T-helper 17 cell (primary cell): ENCODE results near the gene C21orf58. TPM values are rescaled to one million over a fixed set of nuclear protein-coding genes. Genes with fewer than 3 reads are reported as not detected.
"Not testable (repeated sequence)": the region's sequence is repeated elsewhere in the genome, so short reads cannot be mapped to it uniquely, and the experiment has no call there.

ENCODE experiments used
- ATAC-seq: fragments of 150-1000 bp; cut with Tn5 transposase; 2 replicates; pipeline ENCODE4 v1.10.0; 2021; ENCODE audit warnings: mild to moderate bottlenecking, moderate library complexity
- DNase-seq, 3 donors: peaks; one replicate each; pipeline versions ENCODE4 v3.0.0 to v3.0.0-alpha.2; 2020 to 2021
- H3K9me3 ChIP-seq: one replicate; pipeline ENCODE4 v1.7.0; 2013; ENCODE audit warnings: low read length, mild to moderate bottlenecking; ENCODE audit not compliant: control insufficient read depth, poor library complexity, severe bottlenecking
- H3K27ac Mint-ChIP-seq: one replicate; pipeline ENCODE4 v1.8.0; 2022; ENCODE audit warnings: mild to moderate bottlenecking, moderate library complexity, mixed read lengths
- H3K27me3 Mint-ChIP-seq: one replicate; pipeline ENCODE4 v1.8.0; 2022; ENCODE audit warnings: mixed read lengths
- H3K36me3 Mint-ChIP-seq: one replicate; pipeline ENCODE4 v1.8.0; 2022; ENCODE audit warnings: low read depth, mixed read lengths
- H3K4me1 Mint-ChIP-seq: one replicate; pipeline ENCODE4 v1.8.0; 2022; ENCODE audit warnings: mild to moderate bottlenecking, mixed read lengths
- H3K4me3 Mint-ChIP-seq: one replicate; pipeline ENCODE4 v1.8.0; 2022; ENCODE audit warnings: mild to moderate bottlenecking, moderate library complexity, mixed read lengths
- total RNA-seq, 4 donors: library from RNA in 2 of 4; stranded (reverse) in 2 of 4; gene quantifications; one replicate each; pipeline ENCODE4 v1.2.3 and lab custom pipeline; 2022 to 2026

Gene C21orf58
- total RNA-seq (1 to 10 TPM; 3.2 to 5.9 TPM), total RNA-seq (lab: John Stamatoyannopoulos, UW) (7.6 to 9.3 reads per million in 2 donors)

DNA sequence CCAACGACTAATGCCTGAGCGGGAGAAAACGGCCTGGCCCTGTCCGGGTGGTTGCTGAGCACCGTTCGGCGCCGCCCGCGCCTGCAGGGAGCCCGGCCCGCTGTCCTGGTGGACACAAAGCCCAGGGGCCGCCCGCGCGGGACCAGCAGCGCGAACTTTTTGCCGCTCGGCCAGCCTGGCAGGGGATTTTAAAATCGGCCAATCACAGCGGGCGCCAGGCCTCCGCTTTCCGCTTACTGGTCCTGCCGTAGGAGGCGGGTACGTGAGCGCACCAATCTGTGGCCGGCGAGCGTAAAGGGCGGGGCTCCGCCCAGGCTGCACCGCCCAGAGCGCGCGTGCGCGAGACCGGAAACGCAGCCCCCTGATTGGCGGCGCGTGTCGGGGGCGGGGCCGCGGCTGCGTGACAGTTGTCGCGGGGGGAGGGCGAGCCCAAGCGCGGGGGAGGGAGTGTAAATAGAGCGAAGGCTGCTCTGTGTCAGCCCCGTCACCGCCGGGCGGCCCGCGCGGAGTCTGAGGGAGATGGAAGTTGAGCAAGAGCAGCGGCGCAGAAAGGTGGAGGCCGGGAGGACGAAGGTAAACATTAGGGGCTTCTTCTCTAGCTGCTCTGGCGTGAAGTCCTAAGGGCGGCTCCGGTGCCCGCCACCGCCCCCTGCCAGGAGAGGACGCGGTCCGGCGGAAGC lies at the start of gene C21orf58, which contains the start of gene PCNT:
C21orf58 (minus strand) TSS at position 161 of the 680 bp plus-strand sequence. CDS start 1,132 bp downstream, outside the sequence.
PCNT (plus strand) TSS at position 447 of the 680 bp plus-strand sequence; CDS start at position 520, 73 bp downstream.
- peak; percentile 84 for ATAC-seq
- peak within 1 kb of the TSS; percentile 89 for H3K27ac Mint-ChIP-seq

GRCh38 chr21:46372947-46373346 lies 49.3 kb upstream of the C21orf58 start:
- H3K27ac Mint-ChIP-seq, H3K4me3 Mint-ChIP-seq, H3K27me3 Mint-ChIP-seq, H3K9me3 ChIP-seq, H3K36me3 Mint-ChIP-seq, DNase-seq, ATAC-seq: not testable (repeated sequence)
- H3K4me1 Mint-ChIP-seq = peaks cover 13% of the 10 kb centered on the region

More for the DNA sequence above, at the start of gene C21orf58, which contains the start of gene PCNT:
- no peaks in the 10 kb centered on the region for H3K27me3 Mint-ChIP-seq
- peaks cover 2% of the 10 kb centered on the region for H3K36me3 Mint-ChIP-seq
- DNase-seq = peak; percentile 97 to 99 (median 98)
- peaks cover 21% of the 10 kb centered on the region for H3K4me1 Mint-ChIP-seq
- H3K9me3 ChIP-seq = no peaks in the 10 kb centered on the region
- H3K4me3 Mint-ChIP-seq = peak within 1 kb of the TSS; percentile 98

DNA sequence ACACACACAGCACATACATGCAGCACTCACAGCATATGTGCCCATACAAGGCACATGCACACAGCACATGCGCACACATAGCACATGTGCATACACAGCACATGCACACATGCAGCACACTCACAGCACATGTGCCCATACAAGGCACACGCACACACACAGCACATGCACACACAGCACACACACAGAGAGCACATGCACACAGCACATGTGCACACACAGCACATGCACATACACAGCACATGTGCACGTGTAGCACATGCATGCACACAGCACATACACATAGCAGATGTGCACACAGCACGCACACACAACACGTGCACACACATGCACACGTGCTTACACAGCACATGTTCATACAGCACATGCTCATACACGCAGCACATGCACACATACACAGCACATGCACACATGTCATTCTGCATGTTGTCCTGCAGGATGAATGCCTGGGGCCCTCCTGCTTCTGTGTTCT lies 48.4 kb upstream of the C21orf58 start:
- H3K9me3 ChIP-seq = no peaks in the 10 kb centered on the region
- DNase-seq (no peak), ATAC-seq (no peak)
- Mint-ChIP-seq H3K4me3 (no peak overlapping the region), H3K27me3 (no peaks in the 10 kb centered on the region), H3K4me1 (peaks cover 10% of the 10 kb centered on the region), H3K27ac (no peak overlapping the region), H3K36me3 (no peaks in the 10 kb centered on the region)

- H3K27ac Mint-ChIP-seq = no peak overlapping the region
- H3K4me1 Mint-ChIP-seq = peaks cover 9% of the 10 kb centered on the region
- ATAC-seq (no peak), DNase-seq (no peak)
- no peaks in the 10 kb centered on the region for H3K36me3 Mint-ChIP-seq
- H3K9me3 ChIP-seq = no peaks in the 10 kb centered on the region
- no peaks in the 10 kb centered on the region for H3K27me3 Mint-ChIP-seq
- H3K4me3 Mint-ChIP-seq = no peak overlapping the region
Measured at GRCh38 chr21:46371204-46372013, 47.7 kb upstream of the C21orf58 start.

- Mint-ChIP-seq H3K27ac (peak overlapping the region; percentile 88), H3K36me3 (no peaks in the 10 kb centered on the region)
Measured at GRCh38 chr21:46369520-46370235, 46.0 kb upstream of the C21orf58 start.

GRCh38 chr21:46368533-46369285 lies 45.0 kb upstream of the C21orf58 start:
- Mint-ChIP-seq H3K27ac (peak overlapping the region; percentile 88), H3K36me3 (no peaks in the 10 kb centered on the region), H3K4me3 (peak overlapping the region; percentile 52), H3K4me1 (peaks cover 9% of the 10 kb centered on the region), H3K27me3 (no peaks in the 10 kb centered on the region)
- peak in 1 of 3 donors; percentile 10 for DNase-seq
- ATAC-seq = peak; percentile 90
- no peaks in the 10 kb centered on the region for H3K9me3 ChIP-seq

More at GRCh38 chr21:46369520-46370235, 46.0 kb upstream of the C21orf58 start:
- ATAC-seq = no peak
- Mint-ChIP-seq H3K4me1 (peaks cover 9% of the 10 kb centered on the region), H3K4me3 (no peak overlapping the region), H3K27me3 (no peaks in the 10 kb centered on the region)
- DNase-seq = no peak
- H3K9me3 ChIP-seq = no peaks in the 10 kb centered on the region

DNA sequence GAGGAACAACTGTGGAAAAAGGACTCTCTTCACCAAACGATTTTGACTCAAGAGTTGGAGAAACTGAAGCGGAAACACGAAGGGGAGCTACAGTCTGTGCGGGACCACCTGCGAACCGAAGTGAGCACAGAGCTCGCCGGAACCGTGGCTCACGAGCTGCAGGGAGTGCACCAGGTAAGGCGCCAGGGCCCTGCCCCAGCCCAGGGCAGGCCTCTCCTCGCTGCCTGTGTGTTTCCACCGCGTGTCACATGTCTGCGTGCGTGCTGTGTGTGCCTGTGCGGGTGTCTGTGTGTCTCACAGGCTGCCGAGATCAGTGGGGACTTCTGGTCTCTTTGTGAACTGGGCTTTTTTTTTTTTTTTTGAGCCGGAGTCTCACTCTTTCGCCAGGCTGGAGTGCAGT lies 43.3 kb upstream of the C21orf58 start:
- ATAC-seq (no peak), DNase-seq (no peak)
- Mint-ChIP-seq H3K36me3 (peaks cover 4% of the 10 kb centered on the region), H3K27ac (no peak overlapping the region), H3K27me3 (no peaks in the 10 kb centered on the region), H3K4me1 (peaks cover 20% of the 10 kb centered on the region), H3K4me3 (no peak overlapping the region)
- no peaks in the 10 kb centered on the region for H3K9me3 ChIP-seq

- Mint-ChIP-seq H3K27ac (no peak overlapping the region), H3K4me1 (peaks cover 25% of the 10 kb centered on the region), H3K27me3 (no peaks in the 10 kb centered on the region), H3K4me3 (no peak overlapping the region), H3K36me3 (peaks cover 4% of the 10 kb centered on the region)
- no peak for DNase-seq
- no peaks in the 10 kb centered on the region for H3K9me3 ChIP-seq
- no peak for ATAC-seq
Measured at GRCh38 chr21:46366561-46366960, 42.9 kb upstream of the C21orf58 start.

DNA sequence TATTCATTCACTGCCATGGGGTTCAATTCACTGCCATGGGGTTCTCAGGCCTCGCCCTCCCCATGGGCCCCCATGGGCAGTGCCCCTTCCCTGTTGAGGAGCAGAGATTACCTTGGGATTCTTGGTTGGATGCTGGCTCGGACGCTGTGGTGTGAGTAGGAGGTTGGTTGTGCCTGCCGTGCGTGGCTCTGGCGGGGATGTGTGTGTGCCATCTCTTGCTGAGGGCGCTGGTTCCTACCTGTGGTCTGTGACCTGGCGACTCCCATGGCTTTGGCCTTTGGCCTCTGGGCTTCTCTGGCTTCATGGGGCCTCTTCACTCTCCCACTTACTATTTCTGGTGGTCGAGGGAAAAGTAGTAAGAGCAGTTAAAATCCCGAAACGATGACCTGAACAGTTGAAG lies 42.4 kb upstream of the C21orf58 start:
- DNase-seq (no peak), ATAC-seq (no peak)
- H3K36me3 Mint-ChIP-seq = peaks cover 4% of the 10 kb centered on the region
- no peak overlapping the region for H3K4me3 Mint-ChIP-seq
- H3K4me1 Mint-ChIP-seq = peaks cover 27% of the 10 kb centered on the region
- no peaks in the 10 kb centered on the region for H3K27me3 Mint-ChIP-seq
- H3K27ac Mint-ChIP-seq = no peak overlapping the region
- H3K9me3 ChIP-seq = no peaks in the 10 kb centered on the region

DNA sequence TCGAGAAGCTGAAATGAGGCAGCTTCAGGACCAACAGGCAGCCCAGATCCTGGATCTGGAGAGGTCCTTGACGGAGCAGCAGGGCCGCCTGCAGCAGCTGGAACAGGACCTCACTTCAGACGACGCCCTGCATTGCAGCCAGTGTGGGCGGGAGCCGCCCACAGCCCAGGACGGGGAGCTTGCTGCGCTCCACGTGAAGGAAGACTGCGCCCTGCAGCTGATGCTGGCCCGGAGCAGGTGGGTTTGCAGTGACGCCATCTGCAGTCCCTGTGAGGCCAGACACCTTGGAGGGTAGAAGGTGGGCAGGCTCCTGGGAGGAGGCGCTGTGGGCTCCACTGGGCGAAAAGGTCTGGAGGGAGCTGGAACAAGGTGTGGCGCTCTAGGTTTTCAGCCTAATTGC lies 40.0 kb upstream of the C21orf58 start:
- peaks cover 22% of the 10 kb centered on the region for H3K4me1 Mint-ChIP-seq
- ATAC-seq (no peak), DNase-seq (no peak)
- peaks cover 6% of the 10 kb centered on the region for H3K36me3 Mint-ChIP-seq
- H3K4me3 Mint-ChIP-seq = no peak overlapping the region
- H3K27ac Mint-ChIP-seq = no peak overlapping the region
- H3K27me3 Mint-ChIP-seq = no peaks in the 10 kb centered on the region
- H3K9me3 ChIP-seq = no peaks in the 10 kb centered on the region

GRCh38 chr21:46362946-46363345 lies 39.3 kb upstream of the C21orf58 start:
- no peaks in the 10 kb centered on the region for H3K9me3 ChIP-seq
- Mint-ChIP-seq H3K4me3 (no peak overlapping the region), H3K27ac (peak overlapping the region; percentile 87), H3K4me1 (peaks cover 21% of the 10 kb centered on the region), H3K36me3 (peaks cover 6% of the 10 kb centered on the region), H3K27me3 (no peaks in the 10 kb centered on the region)
- DNase-seq = no peak
- ATAC-seq = no peak

DNA sequence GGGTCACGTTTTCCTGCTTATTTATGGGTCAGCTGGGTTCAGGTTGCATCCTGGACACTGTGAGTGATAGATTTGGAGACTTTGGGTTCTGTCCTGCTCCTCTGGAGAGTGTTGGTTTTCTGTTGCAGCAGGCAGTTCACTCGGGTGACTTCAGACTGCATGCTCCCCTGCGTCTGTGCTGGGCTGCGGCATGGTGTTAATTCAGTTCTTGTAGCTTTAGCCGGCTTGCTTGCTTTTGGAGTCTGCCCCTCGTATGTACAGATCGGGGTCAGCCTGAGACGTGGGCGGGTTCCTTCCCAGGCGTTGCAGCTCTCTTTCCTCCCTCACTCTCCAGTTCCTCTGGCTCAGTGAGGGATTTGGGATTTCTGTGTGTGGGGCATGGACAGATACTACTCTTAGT lies 38.3 kb upstream of the C21orf58 start:
- Mint-ChIP-seq H3K27ac (peak overlapping the region; percentile 87), H3K36me3 (peaks cover 6% of the 10 kb centered on the region), H3K4me1 (peaks cover 21% of the 10 kb centered on the region), H3K4me3 (peak overlapping the region; percentile 50), H3K27me3 (no peaks in the 10 kb centered on the region)
- ATAC-seq (no peak), DNase-seq (no peak)
- H3K9me3 ChIP-seq = no peaks in the 10 kb centered on the region
